K562 (cell line): ENCODE results near the gene AKT1. TPM values are rescaled to one million over a fixed set of nuclear protein-coding genes. Genes with fewer than 3 reads are reported as not detected.

Experiments
- CHCHD3 ChIP-seq: fragments of 250-450 bp; sonication (Bioruptor Pico); IDR thresholded peaks from 2 replicates; pipeline ENCODE4 v2.1.2; 2022; ENCODE audit warnings: mild to moderate bottlenecking
- CHD1 ChIP-seq: fragments of 200-600 bp; sonication (generic); IDR thresholded peaks from one replicate; pipeline ENCODE4 v1.6.1; 2012; ENCODE audit warnings: mild to moderate bottlenecking, moderate library complexity, low read length, inconsistent platforms
- GATA2 ChIP-seq: sonication (generic); formaldehyde crosslinking; IDR thresholded peaks from 2 replicates; pipeline ENCODE4 v1.4.0; 2020; ENCODE audit warnings: mild to moderate bottlenecking, missing genetic modification reagents
- GTF2F1 ChIP-seq: IDR thresholded peaks from 2 replicates; pipeline ENCODE4 v1.6.1; 2011; ENCODE audit warnings: low read depth, low read length, improper control_type of control experiment
- HDAC3 ChIP-seq: fragments of 450-650 bp; IDR thresholded peaks from 2 replicates; pipeline ENCODE4 v1.6.1; 2018; ENCODE audit warnings: borderline replicate concordance, mild to moderate bottlenecking, moderate library complexity; ENCODE audit not compliant: partially characterized antibody
- HINFP ChIP-seq: fragments of 450-650 bp; conservative IDR thresholded peaks from 2 replicates; pipeline ENCODE4 v1.6.1; 2016; ENCODE audit warnings: missing genetic modification characterization, low read depth, mild to moderate bottlenecking, control low read depth, missing compliant biosample characterization
- NCOA6 ChIP-seq: fragments of 450-650 bp; IDR thresholded peaks from 2 replicates; pipeline ENCODE4 v1.6.1; 2017; ENCODE audit warnings: mild to moderate bottlenecking
- NFE2 ChIP-seq: IDR thresholded peaks from 2 replicates; pipeline ENCODE4 v1.6.1; 2014; ENCODE audit warnings: antibody characterized with exemption, low read depth
- PHF20 ChIP-seq: fragments of 450-650 bp; IDR thresholded peaks from 2 replicates; pipeline ENCODE4 v1.6.1; 2018; ENCODE audit not compliant: partially characterized antibody
- POLR2AphosphoS2 ChIP-seq: IDR thresholded peaks from 2 replicates; pipeline ENCODE4 v1.6.1; 2012; ENCODE audit warnings: low read length, improper control_type of control experiment
- POLR2G ChIP-seq: fragments of 200-400 bp; formaldehyde crosslinking; IDR thresholded peaks from 2 replicates; pipeline ENCODE4 v1.6.1; 2017; ENCODE audit warnings: low read depth, mild to moderate bottlenecking, antibody characterized with exemption, low read length, moderate library complexity
- POLR2H ChIP-seq: IDR thresholded peaks from 2 replicates; pipeline ENCODE4 v1.6.1; 2016; ENCODE audit warnings: missing genetic modification characterization, low read depth, mild to moderate bottlenecking, control low read depth, missing compliant biosample characterization, moderate library complexity
- TCF7L2 ChIP-seq: fragments of 150-350 bp; IDR thresholded peaks from 2 replicates; pipeline ENCODE4 v1.6.1; 2016; ENCODE audit warnings: low read depth, mild to moderate bottlenecking, low read length, moderate library complexity
- ZBED1 ChIP-seq: IDR thresholded peaks from 2 replicates; pipeline ENCODE4 v1.6.1; 2014
- ZBTB7A ChIP-seq: IDR thresholded peaks from 2 replicates; pipeline ENCODE4 v1.6.1; 2011; ENCODE audit warnings: low read depth, mild to moderate bottlenecking, low read length, moderate library complexity, borderline replicate concordance; ENCODE audit not compliant: control insufficient read depth
- ZFX ChIP-seq: sonication (generic); formaldehyde crosslinking; IDR thresholded peaks from 2 replicates; pipeline ENCODE4 v1.8.0; 2022; ENCODE audit warnings: mild to moderate bottlenecking, missing genetic modification reagents, moderate library complexity
- ZNF274 ChIP-seq: IDR thresholded peaks from 2 replicates; pipeline ENCODE4 v1.6.1; 2011; ENCODE audit warnings: low read depth, mild to moderate bottlenecking, low read length, moderate library complexity, borderline replicate concordance
- polyA plus RNA-seq, 8 experiments: library from polyadenylated mRNA; depleted of rRNA in 4 of 8; stranded (reverse) in 5 of 8; unstranded in 3 of 8; fragments of >200 nt; fragmentation: Nextera tagmentation in 2 of 8; fragmentation: Illumina TruSeq in 1 of 8; extraction: Ambion mirVana in 2 of 8; extraction: Trizol in 1 of 8; gene quantifications; 2 replicates each; pipeline versions ENCODE4 v1.2.1 to v1.2.3, GENCODE V29; 2011 to 2014; ENCODE audit warnings: inconsistent platforms in 1 of 8, missing spikeins in 1 of 8
- total RNA-seq, 7 experiments: library from RNA; depleted of rRNA in 6 of 7; stranded (reverse); fragments of >200 nt in 6 of 7; fragmentation: Illumina TruSeq in 2 of 7; extraction: Trizol in 2 of 7; gene quantifications; 2 replicates each; pipeline versions ENCODE4 v1.2.1 to v1.2.3, GENCODE V29; 2011 to 2021; ENCODE audit warnings: low replicate concordance in 1 of 7
- TF ChIP-seq, protein P1 (sequence below), 2 experiments: fragments of 450-650 bp; IDR thresholded peaks; 2 replicates each; pipeline ENCODE4 v1.6.1; 2016
- TF ChIP-seq, protein P2 (sequence below): sonication (generic); formaldehyde crosslinking; IDR thresholded peaks from 2 replicates; pipeline ENCODE4 v1.8.0; 2023; ENCODE audit warnings: mild to moderate bottlenecking, missing genetic modification reagents
- TF ChIP-seq, protein P3 (sequence below): fragments of 150-350 bp; IDR thresholded peaks from 2 replicates; pipeline ENCODE4 v1.6.1; 2014; ENCODE audit warnings: low read depth, mild to moderate bottlenecking, low read length, borderline replicate concordance
- TF ChIP-seq, protein P4 (sequence below): sonication (generic); formaldehyde crosslinking; IDR thresholded peaks from 2 replicates; pipeline ENCODE4 v1.8.1; 2023; ENCODE audit warnings: mild to moderate bottlenecking, missing genetic modification reagents, moderate library complexity

The AKT1 gene
- total and polyA plus RNA-seq, 9 of the 15 experiments (the other 6 are each of a cell fraction or from before 2014, with no cell fraction given), result 0.49 to 132 (median 75.1) TPM

DNA sequence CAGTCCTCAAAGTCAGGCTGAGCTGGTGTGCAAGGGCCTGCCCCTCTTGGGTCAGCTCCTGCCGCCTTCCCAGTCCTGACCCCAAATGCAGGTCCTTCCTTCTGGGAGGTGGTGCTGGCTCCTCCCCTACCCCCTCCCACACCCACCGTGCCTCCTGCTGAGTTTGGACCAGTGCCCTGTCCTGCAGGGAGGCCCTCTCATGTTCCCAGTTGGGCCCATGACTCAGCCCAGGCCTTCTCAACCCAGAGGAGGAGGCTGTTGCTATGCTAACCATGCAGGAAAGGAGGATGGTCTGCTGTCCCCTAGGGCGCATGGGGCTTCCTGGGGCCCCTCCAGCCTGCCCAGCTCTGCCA, 9.8 kb upstream of the AKT1 start (continued):
- TF ChIP-seq, protein P1, sequence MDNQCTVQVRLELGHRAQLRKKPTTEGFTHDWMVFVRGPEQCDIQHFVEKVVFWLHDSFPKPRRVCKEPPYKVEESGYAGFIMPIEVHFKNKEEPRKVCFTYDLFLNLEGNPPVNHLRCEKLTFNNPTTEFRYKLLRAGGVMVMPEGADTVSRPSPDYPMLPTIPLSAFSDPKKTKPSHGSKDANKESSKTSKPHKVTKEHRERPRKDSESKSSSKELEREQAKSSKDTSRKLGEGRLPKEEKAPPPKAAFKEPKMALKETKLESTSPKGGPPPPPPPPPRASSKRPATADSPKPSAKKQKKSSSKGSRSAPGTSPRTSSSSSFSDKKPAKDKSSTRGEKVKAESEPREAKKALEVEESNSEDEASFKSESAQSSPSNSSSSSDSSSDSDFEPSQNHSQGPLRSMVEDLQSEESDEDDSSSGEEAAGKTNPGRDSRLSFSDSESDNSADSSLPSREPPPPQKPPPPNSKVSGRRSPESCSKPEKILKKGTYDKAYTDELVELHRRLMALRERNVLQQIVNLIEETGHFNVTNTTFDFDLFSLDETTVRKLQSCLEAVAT (IDR thresholded peaks at IDR 0.05), result no peak
- peak; percentile 78 for TF ChIP-seq NFE2
- TF ChIP-seq, protein P2, sequence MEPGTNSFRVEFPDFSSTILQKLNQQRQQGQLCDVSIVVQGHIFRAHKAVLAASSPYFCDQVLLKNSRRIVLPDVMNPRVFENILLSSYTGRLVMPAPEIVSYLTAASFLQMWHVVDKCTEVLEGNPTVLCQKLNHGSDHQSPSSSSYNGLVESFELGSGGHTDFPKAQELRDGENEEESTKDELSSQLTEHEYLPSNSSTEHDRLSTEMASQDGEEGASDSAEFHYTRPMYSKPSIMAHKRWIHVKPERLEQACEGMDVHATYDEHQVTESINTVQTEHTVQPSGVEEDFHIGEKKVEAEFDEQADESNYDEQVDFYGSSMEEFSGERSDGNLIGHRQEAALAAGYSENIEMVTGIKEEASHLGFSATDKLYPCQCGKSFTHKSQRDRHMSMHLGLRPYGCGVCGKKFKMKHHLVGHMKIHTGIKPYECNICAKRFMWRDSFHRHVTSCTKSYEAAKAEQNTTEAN (CRISPR knock-in tag), result no peak
- TF ChIP-seq TCF7L2, result no peak
- no peak for TF ChIP-seq ZBED1
- TF ChIP-seq POLR2H (tag), result no peak
- TF ChIP-seq ZFX (CRISPR knock-in tag), result peak; percentile 18; the same call in 1 of the 2 replicates
- TF ChIP-seq, protein P3, sequence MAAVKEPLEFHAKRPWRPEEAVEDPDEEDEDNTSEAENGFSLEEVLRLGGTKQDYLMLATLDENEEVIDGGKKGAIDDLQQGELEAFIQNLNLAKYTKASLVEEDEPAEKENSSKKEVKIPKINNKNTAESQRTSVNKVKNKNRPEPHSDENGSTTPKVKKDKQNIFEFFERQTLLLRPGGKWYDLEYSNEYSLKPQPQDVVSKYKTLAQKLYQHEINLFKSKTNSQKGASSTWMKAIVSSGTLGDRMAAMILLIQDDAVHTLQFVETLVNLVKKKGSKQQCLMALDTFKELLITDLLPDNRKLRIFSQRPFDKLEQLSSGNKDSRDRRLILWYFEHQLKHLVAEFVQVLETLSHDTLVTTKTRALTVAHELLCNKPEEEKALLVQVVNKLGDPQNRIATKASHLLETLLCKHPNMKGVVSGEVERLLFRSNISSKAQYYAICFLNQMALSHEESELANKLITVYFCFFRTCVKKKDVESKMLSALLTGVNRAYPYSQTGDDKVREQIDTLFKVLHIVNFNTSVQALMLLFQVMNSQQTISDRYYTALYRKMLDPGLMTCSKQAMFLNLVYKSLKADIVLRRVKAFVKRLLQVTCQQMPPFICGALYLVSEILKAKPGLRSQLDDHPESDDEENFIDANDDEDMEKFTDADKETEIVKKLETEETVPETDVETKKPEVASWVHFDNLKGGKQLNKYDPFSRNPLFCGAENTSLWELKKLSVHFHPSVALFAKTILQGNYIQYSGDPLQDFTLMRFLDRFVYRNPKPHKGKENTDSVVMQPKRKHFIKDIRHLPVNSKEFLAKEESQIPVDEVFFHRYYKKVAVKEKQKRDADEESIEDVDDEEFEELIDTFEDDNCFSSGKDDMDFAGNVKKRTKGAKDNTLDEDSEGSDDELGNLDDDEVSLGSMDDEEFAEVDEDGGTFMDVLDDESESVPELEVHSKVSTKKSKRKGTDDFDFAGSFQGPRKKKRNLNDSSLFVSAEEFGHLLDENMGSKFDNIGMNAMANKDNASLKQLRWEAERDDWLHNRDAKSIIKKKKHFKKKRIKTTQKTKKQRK, result no peak
- no peak for TF ChIP-seq GATA2 (CRISPR knock-in tag)
- TF ChIP-seq PHF20, result no peak
- peak; percentile 36; the same call in 1 of the 2 replicates for TF ChIP-seq ZBTB7A
- TF ChIP-seq POLR2AphosphoS2, result no peak
- TF ChIP-seq HDAC3, result no peak
- no peak for TF ChIP-seq ZNF274
- TF ChIP-seq NCOA6, result no peak
- TF ChIP-seq CHD1, result no peak
- TF ChIP-seq CHCHD3 (CRISPR knock-in tag), result no peak
- no peak for TF ChIP-seq HINFP
- TF ChIP-seq, protein P4, sequence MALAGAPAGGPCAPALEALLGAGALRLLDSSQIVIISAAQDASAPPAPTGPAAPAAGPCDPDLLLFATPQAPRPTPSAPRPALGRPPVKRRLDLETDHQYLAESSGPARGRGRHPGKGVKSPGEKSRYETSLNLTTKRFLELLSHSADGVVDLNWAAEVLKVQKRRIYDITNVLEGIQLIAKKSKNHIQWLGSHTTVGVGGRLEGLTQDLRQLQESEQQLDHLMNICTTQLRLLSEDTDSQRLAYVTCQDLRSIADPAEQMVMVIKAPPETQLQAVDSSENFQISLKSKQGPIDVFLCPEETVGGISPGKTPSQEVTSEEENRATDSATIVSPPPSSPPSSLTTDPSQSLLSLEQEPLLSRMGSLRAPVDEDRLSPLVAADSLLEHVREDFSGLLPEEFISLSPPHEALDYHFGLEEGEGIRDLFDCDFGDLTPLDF (CRISPR knock-in tag), result no peak
- TF ChIP-seq POLR2G, result peak; percentile 48
- TF ChIP-seq GTF2F1, result no peak
